SU-DHL-6 (cell line): Measurements from ENCODE around the gene ICA1.
"Not testable (repeated sequence)": the region's sequence is repeated elsewhere in the genome, so short reads cannot be mapped to it uniquely, and the experiment has no call there.

Experiments
- H2AFZ ChIP-seq: fragments of 200-600 bp; sonication (generic); 2 replicates; pipeline ENCODE4 v1.6.1; 2014; ENCODE audit warnings: low read depth, mild to moderate bottlenecking, moderate library complexity, mixed read lengths, antibody characterized with exemption, low read length; ENCODE audit not compliant: severe bottlenecking
- H3F3A ChIP-seq: fragments of 200-600 bp; shearing (Covaris generic); 2 replicates; pipeline ENCODE4 v1.6.0; 2016; ENCODE audit warnings: antibody characterized with exemption, mild to moderate bottlenecking; ENCODE audit not compliant: insufficient read depth
- H3K27ac ChIP-seq: fragments of 200-600 bp; sonication (generic); 2 replicates; pipeline ENCODE4 v1.5.1; 2016; ENCODE audit warnings: low read depth, mild to moderate bottlenecking, low read length, moderate library complexity, mixed read lengths
- H3K27me3 ChIP-seq: fragments of 200-600 bp; sonication (generic), shearing (Covaris generic); 2 replicates; pipeline ENCODE4 v1.6.0; 2014; ENCODE audit warnings: mild to moderate bottlenecking, low read length
- H3K36me3 ChIP-seq: fragments of 200-600 bp; sonication (generic); 2 replicates; pipeline ENCODE4 v1.6.1; 2014; ENCODE audit warnings: mild to moderate bottlenecking, low read length, mixed read lengths
- H3K4me2 ChIP-seq: fragments of 300-600, 200-600 bp; shearing (Covaris generic), sonication (generic); 2 replicates; pipeline ENCODE4 v1.6.0; 2014; ENCODE audit warnings: low read length, low read depth, mild to moderate bottlenecking; ENCODE audit not compliant: poor library complexity, severe bottlenecking
- H3K4me3 ChIP-seq: fragments of 200-600 bp; sonication (generic); 2 replicates; pipeline ENCODE4 v1.5.1; 2014; ENCODE audit warnings: antibody characterized with exemption, low read length, mild to moderate bottlenecking, mixed read lengths; ENCODE audit not compliant: insufficient read depth, poor library complexity, severe bottlenecking
- H3K79me2 ChIP-seq: fragments of 200-600 bp; sonication (generic); 2 replicates; pipeline ENCODE4 v1.6.1; 2014; ENCODE audit warnings: mild to moderate bottlenecking, low read length, moderate library complexity; ENCODE audit not compliant: insufficient read depth
- H3K9ac ChIP-seq: fragments of 200-600 bp; sonication (generic); 2 replicates; pipeline ENCODE4 v1.7.0; 2014; ENCODE audit warnings: mild to moderate bottlenecking, low read length
- H3K9me2 ChIP-seq: fragments of 200-600 bp; sonication (generic); replicated peaks from 2 replicates; pipeline ENCODE4 v1.6.1; 2014; ENCODE audit warnings: low read length; ENCODE audit not compliant: insufficient read depth
- H3K9me3 ChIP-seq: fragments of 200-600 bp; sonication (generic); 2 replicates; pipeline ENCODE4 v1.6.1; 2014; ENCODE audit warnings: low read length, mixed read lengths; ENCODE audit not compliant: insufficient read depth
- H4K20me1 ChIP-seq: fragments of 200-600 bp; sonication (generic); 2 replicates; pipeline ENCODE4 v1.6.1; 2014; ENCODE audit warnings: low read depth, mild to moderate bottlenecking, antibody characterized with exemption, low read length, moderate library complexity, mixed read lengths
- CTCF ChIP-seq: fragments of 200-600 bp; sonication (generic); IDR thresholded peaks from one replicate; pipeline ENCODE4 v1.5.1; 2017; ENCODE audit warnings: antibody characterized with exemption, mild to moderate bottlenecking, low read length, moderate library complexity; ENCODE audit not compliant: insufficient read depth, poor library complexity, severe bottlenecking
- EZH2phosphoT487 ChIP-seq: fragments of 200-600 bp; sonication (generic), shearing (Covaris generic); conservative IDR thresholded peaks from 2 replicates; pipeline ENCODE4 v1.6.1; 2018; ENCODE audit warnings: mild to moderate bottlenecking, antibody characterized with exemption, low read length, moderate library complexity, mixed read lengths

ICA1 gene

GRCh38 chr7:8305104-8305503, 43.1 kb upstream of the ICA1 start:
- no peak overlapping the region for H3K9ac ChIP-seq
- no peak overlapping the region for H3K4me3 ChIP-seq
- no peak overlapping the region for H2AFZ ChIP-seq
- TF ChIP-seq CTCF (no peak), EZH2phosphoT487 (no peak)
- H3K4me2 ChIP-seq: no peak overlapping the region
- no peaks in the 10 kb centered on the region for H3F3A ChIP-seq
- H3K79me2 ChIP-seq: no peaks in the 10 kb centered on the region
- H3K9me3 ChIP-seq: no peaks in the 10 kb centered on the region
- no peaks in the 10 kb centered on the region for H3K27me3 ChIP-seq
- H4K20me1 ChIP-seq: no peaks in the 10 kb centered on the region
- H3K9me2 ChIP-seq: no peaks in the 10 kb centered on the region
- no peak overlapping the region for H3K27ac ChIP-seq
- no peaks in the 10 kb centered on the region for H3K36me3 ChIP-seq

GRCh38 chr7:8303904-8304528, 42.0 kb upstream of the ICA1 start:
- no peak overlapping the region for H2AFZ ChIP-seq
- no peak overlapping the region for H3K4me2 ChIP-seq
- no peak overlapping the region for H3K27ac ChIP-seq
- no peaks in the 10 kb centered on the region for H4K20me1 ChIP-seq
- no peak overlapping the region for H3K9ac ChIP-seq
- H3K79me2 ChIP-seq: no peaks in the 10 kb centered on the region
- H3K4me3 ChIP-seq: no peak overlapping the region
- TF ChIP-seq EZH2phosphoT487 (no peak), CTCF (no peak)
- no peaks in the 10 kb centered on the region for H3K9me3 ChIP-seq
- no peaks in the 10 kb centered on the region for H3F3A ChIP-seq
- H3K9me2 ChIP-seq: no peaks in the 10 kb centered on the region
- H3K36me3 ChIP-seq: no peaks in the 10 kb centered on the region
- no peaks in the 10 kb centered on the region for H3K27me3 ChIP-seq

- not testable (repeated sequence) for H2AFZ ChIP-seq, H3K79me2 ChIP-seq, H3F3A ChIP-seq
Measured at GRCh38 chr7:8297023-8297422, 35.1 kb upstream of the ICA1 start.

GRCh38 chr7:8296362-8296659, 34.3 kb upstream of the ICA1 start:
- Histone ChIP-seq H3K79me2 (no peaks in the 10 kb centered on the region), H3K4me2 (no peak overlapping the region), H3K27ac (no peak overlapping the region), H3K9ac (no peak overlapping the region), H3K27me3 (no peaks in the 10 kb centered on the region), H3K4me3 (no peak overlapping the region), H2AFZ (no peak overlapping the region), H3K36me3 (no peaks in the 10 kb centered on the region), H4K20me1 (no peaks in the 10 kb centered on the region), H3F3A (no peaks in the 10 kb centered on the region), H3K9me3 (no peaks in the 10 kb centered on the region), H3K9me2 (no peaks in the 10 kb centered on the region)
- TF ChIP-seq EZH2phosphoT487: no peak
- TF ChIP-seq CTCF: no peak

More at GRCh38 chr7:8297023-8297422, 35.1 kb upstream of the ICA1 start:
- H3K36me3 ChIP-seq, H3K4me3 ChIP-seq, H3K27me3 ChIP-seq, H3K4me2 ChIP-seq, H3K9ac ChIP-seq, H3K9me2 ChIP-seq, H3K9me3 ChIP-seq, H4K20me1 ChIP-seq, H3K27ac ChIP-seq: not testable (repeated sequence)
